CD8-positive, alpha-beta memory T cell (primary cell): ENCODE results near the gene TIGD1. TPM values are rescaled to one million over a fixed set of nuclear protein-coding genes. Genes with fewer than 3 reads are reported as not detected.
"Not testable (repeated sequence)": the region's sequence is repeated elsewhere in the genome, so short reads cannot be mapped to it uniquely, and the experiment has no call there.

Source experiments
- CTCF ChIA-PET: fragments of 350-600 bp; sonication (Branson Sonifier 250); formaldehyde crosslinking; loops from one replicate; lab custom pipeline; 2021; ENCODE audit warnings: antibody characterized with exemption; lab: Charles Lee
- POLR2A ChIA-PET: fragments of 350-600 bp; sonication (Branson Sonifier 250); formaldehyde crosslinking; loops from one replicate; lab custom pipeline; 2021; ENCODE audit warnings: antibody characterized with exemption; lab: Charles Lee
- DNase-seq, 5 donors: peaks; one replicate each; pipeline versions ENCODE4 v3.0.0 to v3.0.0-alpha.2; 2020 to 2022; ENCODE audit warnings: mixed read lengths in 1 of 5
- H3K27ac ChIP-seq: one replicate; pipeline ENCODE4 v1.7.0; 2013; ENCODE audit warnings: low read depth, mild to moderate bottlenecking, low read length, moderate library complexity
- H3K27me3 ChIP-seq: 2 replicates; pipeline ENCODE4 v1.7.0; 2013; ENCODE audit warnings: low read length, mild to moderate bottlenecking; ENCODE audit not compliant: insufficient read depth, poor library complexity, severe bottlenecking
- H3K36me3 ChIP-seq: 2 replicates; pipeline ENCODE4 v1.7.0; 2013; ENCODE audit warnings: mild to moderate bottlenecking, low read length, moderate library complexity; ENCODE audit not compliant: insufficient read depth
- H3K4me1 ChIP-seq: 2 replicates; pipeline ENCODE4 v1.7.0; 2013; ENCODE audit warnings: mild to moderate bottlenecking, low read length, moderate library complexity; ENCODE audit not compliant: insufficient read depth
- H3K4me3 ChIP-seq: 2 replicates; pipeline ENCODE4 v1.7.0; 2013; ENCODE audit warnings: mild to moderate bottlenecking, low read length
- H3K9me3 ChIP-seq: 2 replicates; pipeline ENCODE4 v1.7.0; 2013; ENCODE audit warnings: mild to moderate bottlenecking, low read length
- H3K27ac Mint-ChIP-seq, 8 donors: one replicate each; pipeline ENCODE4 v1.8.0; 2020 to 2021; ENCODE audit warnings: mixed read lengths in 8 of 8, mild to moderate bottlenecking in 6 of 8, inconsistent platforms in 3 of 8, moderate library complexity in 3 of 8
- H3K27me3 Mint-ChIP-seq, 2 donors: one replicate each; pipeline ENCODE4 v1.8.0; 2020 to 2021; ENCODE audit warnings: mixed read lengths in 2 of 2, mild to moderate bottlenecking in 1 of 2, moderate library complexity in 1 of 2
- H3K36me3 Mint-ChIP-seq, 3 donors: one replicate each; pipeline ENCODE4 v1.8.0; 2020 to 2021; ENCODE audit warnings: mixed read lengths in 3 of 3, inconsistent platforms in 1 of 3, mild to moderate bottlenecking in 1 of 3
- H3K4me1 Mint-ChIP-seq, 3 donors: one replicate each; pipeline ENCODE4 v1.8.0; 2020 to 2021; ENCODE audit warnings: mixed read lengths in 3 of 3, inconsistent platforms in 1 of 3, mild to moderate bottlenecking in 1 of 3
- H3K4me3 Mint-ChIP-seq, 7 donors: one replicate each; pipeline ENCODE4 v1.8.0; 2020 to 2021; ENCODE audit warnings: mixed read lengths in 7 of 7, mild to moderate bottlenecking in 6 of 7, moderate library complexity in 4 of 7, inconsistent platforms in 2 of 7
- H3K9me3 Mint-ChIP-seq, 5 donors: one replicate each; pipeline ENCODE4 v1.8.0; 2020 to 2022; ENCODE audit warnings: mixed read lengths in 5 of 5, mild to moderate bottlenecking in 3 of 5, moderate library complexity in 2 of 5, inconsistent platforms in 1 of 5
- polyA plus RNA-seq: library from polyadenylated mRNA; unstranded; fragments of 300-500 nt; fragmentation: Illumina TruSeq; gene quantifications from one replicate; pipeline ENCODE4 v1.2.3, GENCODE V29; 2021
- total RNA-seq, 2 experiments: library from RNA; stranded (reverse); gene quantifications; one replicate each; pipeline ENCODE4 v1.2.3, GENCODE V29; 2021

The TIGD1 gene
- total and polyA plus RNA-seq, 3 experiments from 2014 or later = 6.4 to 7.0 (median 6.5) TPM

DNA sequence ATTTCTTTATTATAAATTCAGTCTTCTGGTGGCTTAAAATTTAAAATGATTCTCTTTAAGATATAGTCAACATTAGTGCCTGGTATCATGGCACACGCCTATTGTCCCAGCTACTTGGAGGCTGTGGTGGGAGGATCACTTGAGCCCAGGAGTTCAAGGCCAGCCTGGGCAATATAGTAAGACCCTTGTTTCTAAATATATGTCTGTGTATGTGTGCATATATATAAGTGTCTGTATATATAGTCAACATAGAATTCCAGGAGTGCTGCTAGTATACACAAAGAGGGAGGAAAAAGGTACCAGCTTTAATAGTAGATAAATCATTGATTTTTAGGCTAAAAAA lies 25.0 kb upstream of the TIGD1 start:
- Mint-ChIP-seq H3K4me3 (no peak overlapping the region), H3K27me3 (no peaks in the 10 kb centered on the region), H3K27ac (peak overlapping the region in 1 of 8 donors; percentile 2), H3K4me1 (peaks cover 0 to 4% (median 0%) of the 10 kb centered on the region in 3 donors), H3K9me3 (no peaks in the 10 kb centered on the region), H3K36me3 (peaks cover 0 to 81% (median 14%) of the 10 kb centered on the region in 3 donors)
- Histone ChIP-seq H3K4me1 (no peaks in the 10 kb centered on the region), H3K27ac (no peak overlapping the region), H3K4me3 (no peak overlapping the region), H3K36me3 (peaks cover 8% of the 10 kb centered on the region), H3K9me3 (no peaks in the 10 kb centered on the region), H3K27me3 (no peaks in the 10 kb centered on the region)
- POLR2A ChIA-PET = no interaction called here
- CTCF ChIA-PET = no interaction called here
- DNase-seq = no peak

DNA sequence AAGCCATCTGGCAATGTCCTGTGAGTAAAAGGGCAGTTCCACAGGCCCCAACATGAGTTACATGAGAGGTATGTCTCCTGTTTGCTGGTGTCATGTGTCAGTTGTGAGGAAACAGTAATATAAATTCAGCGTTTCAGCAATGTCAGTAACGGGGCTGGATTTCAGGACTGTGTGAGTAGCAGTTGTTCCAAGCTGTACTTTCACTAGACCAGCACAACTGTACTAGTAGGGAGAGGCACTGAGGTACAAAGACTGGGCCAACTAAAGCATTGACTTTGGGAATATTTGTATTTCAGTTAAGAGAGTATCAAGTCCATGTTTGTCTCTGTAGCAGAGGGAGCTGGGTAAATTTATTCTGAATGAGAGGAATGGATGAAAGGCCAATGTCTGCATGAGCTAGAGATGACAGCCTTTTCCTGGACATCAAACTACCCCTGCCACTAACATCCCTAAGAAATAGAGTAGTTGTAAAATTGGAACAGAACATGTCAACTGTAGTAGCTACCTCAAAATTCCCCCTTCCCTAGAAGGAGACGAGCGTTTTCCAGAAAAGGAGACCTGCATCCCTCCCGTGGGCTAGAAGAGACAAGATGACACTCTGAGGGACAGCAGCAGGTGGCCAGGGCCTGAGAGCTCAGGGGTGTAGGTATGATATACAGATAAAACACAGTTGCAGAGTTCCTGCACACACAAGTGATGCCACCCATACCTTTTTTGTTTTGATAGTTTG lies 24.5 kb upstream of the TIGD1 start:
- H3K36me3 ChIP-seq = peaks cover 12% of the 10 kb centered on the region

DNA sequence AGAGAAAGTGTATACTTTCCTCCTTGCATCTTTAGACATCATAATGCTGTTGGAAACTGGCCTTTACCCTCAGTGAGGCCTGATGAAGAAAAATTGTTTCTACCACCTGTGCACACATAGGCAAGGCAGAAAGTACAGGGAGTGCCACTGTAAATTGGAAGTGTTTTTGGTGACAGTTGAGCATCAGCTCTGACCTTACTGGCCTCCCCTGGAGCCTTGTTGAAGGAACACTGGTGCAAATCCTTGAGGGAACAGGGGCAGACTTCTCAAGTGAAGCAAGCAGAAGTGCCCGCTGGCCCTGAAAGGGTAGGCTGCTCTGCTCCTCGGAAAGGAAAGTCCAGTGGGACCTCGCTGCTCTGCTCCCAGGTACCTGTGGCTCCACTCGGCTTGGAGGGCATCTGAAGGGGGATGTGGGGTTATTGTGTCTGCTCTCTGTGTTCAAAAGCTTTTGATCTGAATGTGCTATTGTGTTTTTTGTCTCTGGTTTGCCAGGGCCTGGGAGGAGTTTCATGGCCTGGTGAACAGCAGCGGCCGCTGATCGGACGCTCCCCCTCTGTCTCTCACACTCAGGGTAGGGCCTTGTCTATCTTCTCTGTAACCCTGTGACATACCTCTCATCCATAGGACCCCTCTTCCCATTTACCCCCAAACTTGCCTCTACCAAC lies 23.5 kb upstream of the TIGD1 start:
- POLR2A ChIA-PET = no interaction called here
- peaks cover 20% of the 10 kb centered on the region for H3K36me3 ChIP-seq

More for the DNA sequence above, 24.5 kb upstream of the TIGD1 start:
- no peaks in the 10 kb centered on the region for H3K9me3 ChIP-seq
- Mint-ChIP-seq H3K27me3 (no peaks in the 10 kb centered on the region), H3K4me1 (peaks cover 0 to 4% (median 0%) of the 10 kb centered on the region in 3 donors), H3K4me3 (no peak overlapping the region), H3K9me3 (no peaks in the 10 kb centered on the region), H3K36me3 (peaks cover 2 to 81% (median 16%) of the 10 kb centered on the region in 3 donors), H3K27ac (peak overlapping the region in 2 of 8 donors; percentile 2 to 6)
- no peaks in the 10 kb centered on the region for H3K4me1 ChIP-seq
- ChIA-PET CTCF (no interaction called here), POLR2A (no interaction called here)
- H3K27me3 ChIP-seq = no peaks in the 10 kb centered on the region
- no peak for DNase-seq
- H3K27ac ChIP-seq = no peak overlapping the region
- no peak overlapping the region for H3K4me3 ChIP-seq

DNA sequence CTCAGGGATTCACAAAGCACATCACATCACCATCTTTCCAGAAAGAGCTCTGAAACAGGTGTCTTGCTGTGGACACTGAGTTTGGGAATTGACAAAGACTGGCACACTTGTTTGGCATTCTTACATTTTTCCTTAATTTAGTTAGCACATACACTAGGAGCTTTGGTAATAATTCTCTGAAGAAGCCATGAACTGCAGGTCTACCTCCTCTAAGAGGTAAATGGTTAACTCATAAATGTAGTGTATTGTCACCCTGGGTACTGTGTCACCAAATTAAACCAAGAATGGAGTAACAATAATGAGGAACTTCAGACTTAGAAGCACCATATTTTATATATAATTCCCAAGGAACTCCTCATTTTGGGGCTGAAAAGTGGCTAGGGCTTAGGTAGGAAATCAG lies 22.7 kb upstream of the TIGD1 start:
- POLR2A ChIA-PET = no interaction called here
- Mint-ChIP-seq H3K4me3 (no peak overlapping the region), H3K4me1 (peaks cover 0 to 4% (median 0%) of the 10 kb centered on the region in 3 donors), H3K36me3 (peaks cover 11 to 89% (median 29%) of the 10 kb centered on the region in 3 donors), H3K9me3 (no peaks in the 10 kb centered on the region), H3K27ac (no peak overlapping the region), H3K27me3 (no peaks in the 10 kb centered on the region)
- DNase-seq = no peak
- no peaks in the 10 kb centered on the region for H3K4me1 ChIP-seq
- H3K36me3 ChIP-seq = peaks cover 29% of the 10 kb centered on the region
- no peak overlapping the region for H3K4me3 ChIP-seq
- H3K9me3 ChIP-seq = no peaks in the 10 kb centered on the region
- no peaks in the 10 kb centered on the region for H3K27me3 ChIP-seq
- CTCF ChIA-PET = interaction anchor here (0.9 kb wide), 1 partner anchor 8 kb away, joined by 3 read pairs; no protein-coding TSS in a partner anchor
- H3K27ac ChIP-seq = no peak overlapping the region

More for the DNA sequence above, 23.5 kb upstream of the TIGD1 start:
- CTCF ChIA-PET = no interaction called here
- Histone ChIP-seq H3K27ac (no peak overlapping the region), H3K27me3 (no peaks in the 10 kb centered on the region), H3K4me1 (no peaks in the 10 kb centered on the region), H3K4me3 (no peak overlapping the region), H3K9me3 (no peaks in the 10 kb centered on the region)
- DNase-seq = no peak
- H3K27me3 Mint-ChIP-seq = no peaks in the 10 kb centered on the region
- peak overlapping the region in 2 of 8 donors; percentile 1 to 85 for H3K27ac Mint-ChIP-seq
- H3K4me1 Mint-ChIP-seq = peaks cover 0 to 4% (median 0%) of the 10 kb centered on the region in 3 donors
- H3K36me3 Mint-ChIP-seq = peaks cover 6 to 86% (median 22%) of the 10 kb centered on the region in 3 donors
- H3K4me3 Mint-ChIP-seq = no peak overlapping the region
- no peaks in the 10 kb centered on the region for H3K9me3 Mint-ChIP-seq

GRCh38 chr2:232571026-232571474 lies 20.7 kb upstream of the TIGD1 start:
- Histone ChIP-seq H3K4me3 (no peak overlapping the region), H3K27me3 (no peaks in the 10 kb centered on the region), H3K9me3 (no peaks in the 10 kb centered on the region), H3K4me1 (no peaks in the 10 kb centered on the region), H3K36me3 (peaks cover 48% of the 10 kb centered on the region), H3K27ac (no peak overlapping the region)
- Mint-ChIP-seq H3K27me3 (no peaks in the 10 kb centered on the region), H3K9me3 (no peaks in the 10 kb centered on the region), H3K36me3 (peaks cover 23 to 93% (median 34%) of the 10 kb centered on the region in 3 donors), H3K4me1 (no peaks in the 10 kb centered on the region), H3K4me3 (no peak overlapping the region), H3K27ac (peak overlapping the region in 1 of 8 donors; percentile 65)
- CTCF ChIA-PET = no interaction called here
- POLR2A ChIA-PET = no interaction called here
- DNase-seq = no peak

DNA sequence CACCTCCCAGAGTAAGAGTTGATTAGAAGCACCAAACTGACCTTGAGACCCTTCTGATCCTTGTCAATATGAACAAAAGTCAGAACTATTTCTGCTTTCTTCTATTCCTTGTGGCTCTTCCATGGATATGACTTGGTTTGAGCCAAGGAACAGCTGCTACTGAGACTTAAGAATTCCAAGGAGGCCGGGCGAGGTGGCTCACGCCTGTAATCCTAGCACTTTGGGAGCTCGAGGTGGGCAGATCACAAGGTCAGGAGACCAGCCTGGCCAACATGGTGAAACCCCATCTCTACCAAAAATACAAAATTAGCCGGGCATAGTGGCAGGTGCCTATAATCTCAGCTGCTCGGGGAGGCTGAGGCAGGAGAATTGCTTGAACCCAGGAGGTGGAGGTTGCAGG lies 20.1 kb upstream of the TIGD1 start:
- H3K36me3 Mint-ChIP-seq = peaks cover 23 to 97% (median 37%) of the 10 kb centered on the region in 3 donors
- H3K4me3 ChIP-seq, H3K27me3 ChIP-seq, CTCF ChIA-PET, DNase-seq, H3K27ac Mint-ChIP-seq, POLR2A ChIA-PET, H3K9me3 Mint-ChIP-seq, H3K27ac ChIP-seq, H3K4me1 Mint-ChIP-seq, H3K9me3 ChIP-seq, H3K4me3 Mint-ChIP-seq, H3K27me3 Mint-ChIP-seq, H3K4me1 ChIP-seq: not testable (repeated sequence)
- peaks cover 48% of the 10 kb centered on the region for H3K36me3 ChIP-seq

DNA sequence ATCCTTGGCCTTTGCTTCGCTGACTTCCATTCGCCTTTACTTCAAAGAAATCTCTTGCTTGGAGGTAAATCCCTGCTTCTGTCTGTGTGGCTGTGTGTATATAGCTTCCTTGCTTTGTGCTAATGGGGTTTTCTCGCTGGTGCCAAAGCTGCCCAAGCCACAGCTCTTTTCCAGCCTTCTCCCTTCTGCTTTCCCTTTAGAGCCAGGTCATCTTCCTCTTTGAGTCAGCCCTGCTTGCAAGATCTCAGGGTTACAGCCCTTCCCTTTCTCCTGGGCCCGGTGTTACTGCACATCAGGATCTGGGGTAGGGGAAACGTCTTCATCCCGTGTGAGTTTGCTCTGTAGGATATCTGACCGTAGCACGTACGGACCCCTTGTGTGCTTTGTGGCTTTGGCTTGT lies 19.2 kb upstream of the TIGD1 start:
- Mint-ChIP-seq H3K36me3 (peaks cover 27 to 97% (median 38%) of the 10 kb centered on the region in 3 donors), H3K9me3 (no peaks in the 10 kb centered on the region), H3K27me3 (no peaks in the 10 kb centered on the region), H3K4me1 (peaks cover 0 to 1% (median 0%) of the 10 kb centered on the region in 3 donors), H3K4me3 (no peak overlapping the region), H3K27ac (peak overlapping the region in 1 of 8 donors; percentile 3)
- ChIA-PET POLR2A (no interaction called here), CTCF (no interaction called here)
- Histone ChIP-seq H3K4me1 (no peaks in the 10 kb centered on the region), H3K36me3 (peaks cover 48% of the 10 kb centered on the region), H3K27ac (no peak overlapping the region), H3K4me3 (no peak overlapping the region), H3K27me3 (no peaks in the 10 kb centered on the region), H3K9me3 (no peaks in the 10 kb centered on the region)
- DNase-seq = no peak

DNA sequence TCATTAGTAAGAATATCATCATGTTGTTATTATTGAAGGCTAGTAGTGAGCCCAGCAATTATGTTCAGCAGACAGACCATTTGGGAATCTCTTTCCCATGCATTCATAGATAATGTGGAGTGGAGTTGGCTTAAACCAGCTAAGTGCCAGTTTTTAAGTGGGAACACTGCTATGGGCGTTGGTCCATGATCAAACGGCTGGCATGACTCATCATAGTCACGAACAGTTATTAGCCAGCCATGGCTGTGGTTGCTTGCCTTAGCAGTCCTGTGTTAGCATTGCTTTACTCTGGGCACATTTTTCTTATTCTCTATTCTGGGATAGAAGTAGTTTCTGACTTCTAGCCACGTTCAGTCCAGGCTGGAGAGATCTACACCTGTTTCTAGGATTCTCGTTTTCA lies 17.8 kb upstream of the TIGD1 start:
- H3K27me3 Mint-ChIP-seq = no peaks in the 10 kb centered on the region
- H3K27ac Mint-ChIP-seq = peak overlapping the region in 1 of 8 donors; percentile 35
- no peaks in the 10 kb centered on the region for H3K4me1 ChIP-seq
- no peaks in the 10 kb centered on the region for H3K27me3 ChIP-seq
- ChIA-PET CTCF (no interaction called here), POLR2A (no interaction called here)
- H3K9me3 Mint-ChIP-seq = no peaks in the 10 kb centered on the region
- H3K4me3 Mint-ChIP-seq = no peak overlapping the region
- H3K4me3 ChIP-seq = no peak overlapping the region
- H3K27ac ChIP-seq = no peak overlapping the region
- DNase-seq = no peak
- peaks cover 27 to 99% (median 35%) of the 10 kb centered on the region in 3 donors for H3K36me3 Mint-ChIP-seq
- peaks cover 0 to 1% (median 0%) of the 10 kb centered on the region in 3 donors for H3K4me1 Mint-ChIP-seq
- H3K9me3 ChIP-seq = no peaks in the 10 kb centered on the region
- peaks cover 54% of the 10 kb centered on the region for H3K36me3 ChIP-seq
